ENCODE results near the gene POLE.
"Not testable (repeated sequence)": the region's sequence is repeated elsewhere in the genome, so short reads cannot be mapped to it uniquely, and the experiment has no call there.

The POLE gene

GRCh38 chr12:132604151-132604618 lies 83.0 kb downstream of the POLE start:
- in situ Hi-C loops (cut with HindIII; ENCODE audit: low sequenced_read_pairs) = no loop called here
- DNase-seq (ENCODE audit: low read depth) = no peak
- H3K4me3 ChIP-seq (ENCODE audit: low read depth, low read length) = no peak overlapping the region
- TF ChIP-seq CTCF (IDR thresholded peaks at IDR 0.05; ENCODE audit: low read depth, low read length, missing control alignments) = no peak

- DNase-seq (ENCODE audit: low read depth) = no peak
- in situ Hi-C loops (cut with HindIII; ENCODE audit: low sequenced_read_pairs) = no loop called here
- TF ChIP-seq CTCF (IDR thresholded peaks at IDR 0.05; ENCODE audit: low read depth, low read length, missing control alignments) = no peak
- H3K4me3 ChIP-seq (ENCODE audit: low read depth, low read length) = no peak overlapping the region
Measured at GRCh38 chr12:132603240-132604150, 83.6 kb downstream of the POLE start.

GRCh38 chr12:132602572-132603239 lies 84.4 kb downstream of the POLE start:
- TF ChIP-seq CTCF (IDR thresholded peaks at IDR 0.05; ENCODE audit: low read depth, low read length, missing control alignments) = no peak
- H3K4me3 ChIP-seq (ENCODE audit: low read depth, low read length) = no peak overlapping the region
- in situ Hi-C loops (cut with HindIII; ENCODE audit: low sequenced_read_pairs) = no loop called here
- DNase-seq (ENCODE audit: low read depth) = no peak

GRCh38 chr12:132601171-132601883 lies 85.8 kb downstream of the POLE start:
- H3K4me3 ChIP-seq (ENCODE audit: low read depth, low read length) = no peak overlapping the region
- DNase-seq (ENCODE audit: low read depth) = no peak
- no peak for TF ChIP-seq CTCF (IDR thresholded peaks at IDR 0.05; ENCODE audit: low read depth, low read length, missing control alignments)

GRCh38 chr12:132600048-132601032 lies 86.8 kb downstream of the POLE start:
- in situ Hi-C loops (cut with HindIII; ENCODE audit: low sequenced_read_pairs) = no loop called here
- TF ChIP-seq CTCF (IDR thresholded peaks at IDR 0.05; ENCODE audit: low read depth, low read length, missing control alignments) = peak; percentile 79
- DNase-seq (ENCODE audit: low read depth) = no peak
- H3K4me3 ChIP-seq (ENCODE audit: low read depth, low read length) = peak overlapping the region; percentile 30

More at GRCh38 chr12:132601171-132601883, 85.8 kb downstream of the POLE start:
- in situ Hi-C loops (cut with HindIII; ENCODE audit: low sequenced_read_pairs) = no loop called here

GRCh38 chr12:132599502-132599901 lies 87.6 kb downstream of the POLE start:
- H3K4me3 ChIP-seq (ENCODE audit: low read depth, low read length); in situ Hi-C loops (cut with HindIII; ENCODE audit: low sequenced_read_pairs); DNase-seq (ENCODE audit: low read depth): not testable (repeated sequence)
